GM12873 (cell line): ENCODE results near the gene AAK1.

Experiments used
- CTCF ChIP-seq: IDR thresholded peaks from 2 replicates; pipeline ENCODE4 v1.5.1; 2012; ENCODE audit warnings: low read depth, mild to moderate bottlenecking, moderate library complexity, low read length, control low read depth; ENCODE audit not compliant: insufficient read depth; ENCODE audit errors: missing control alignments

The AAK1 gene

GRCh38 chr2:69588403-69588802 lies 55.1 kb downstream of the AAK1 start:
- TF ChIP-seq CTCF, result no peak

- TF ChIP-seq CTCF, result no peak
These were observed 57.5 kb downstream of the AAK1 start for GRCh38 chr2:69585855-69586555.

GRCh38 chr2:69584127-69584889 lies 59.2 kb downstream of the AAK1 start:
- TF ChIP-seq CTCF, result no peak

DNA sequence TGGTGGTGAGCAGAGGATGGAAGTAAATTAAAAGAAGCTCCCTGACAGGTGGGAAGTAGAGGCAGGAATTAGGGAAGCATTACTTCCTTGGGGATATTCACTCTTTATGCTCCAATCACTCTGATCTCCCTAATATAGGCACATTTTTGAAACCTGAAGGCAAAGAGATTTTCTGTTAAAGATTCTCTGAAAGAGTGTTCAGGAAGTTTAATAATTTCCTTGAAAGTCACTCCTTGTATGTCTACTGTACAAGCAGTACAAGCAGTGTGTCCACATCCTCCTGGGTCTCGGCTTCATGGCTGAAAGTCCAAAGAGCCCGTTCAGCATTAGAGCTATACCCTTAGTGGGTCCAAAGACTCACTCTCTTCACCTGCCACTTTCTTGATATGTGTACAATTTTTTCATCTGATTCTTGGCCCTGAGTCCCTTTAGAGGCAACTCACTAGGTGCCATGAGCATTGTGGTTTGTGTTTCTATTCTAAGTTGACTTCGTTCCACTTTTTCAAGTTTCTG lies 60.2 kb downstream of the AAK1 start:
- TF ChIP-seq CTCF, result no peak

GRCh38 chr2:69582582-69583176 lies 60.9 kb downstream of the AAK1 start:
- TF ChIP-seq CTCF, result no peak

DNA sequence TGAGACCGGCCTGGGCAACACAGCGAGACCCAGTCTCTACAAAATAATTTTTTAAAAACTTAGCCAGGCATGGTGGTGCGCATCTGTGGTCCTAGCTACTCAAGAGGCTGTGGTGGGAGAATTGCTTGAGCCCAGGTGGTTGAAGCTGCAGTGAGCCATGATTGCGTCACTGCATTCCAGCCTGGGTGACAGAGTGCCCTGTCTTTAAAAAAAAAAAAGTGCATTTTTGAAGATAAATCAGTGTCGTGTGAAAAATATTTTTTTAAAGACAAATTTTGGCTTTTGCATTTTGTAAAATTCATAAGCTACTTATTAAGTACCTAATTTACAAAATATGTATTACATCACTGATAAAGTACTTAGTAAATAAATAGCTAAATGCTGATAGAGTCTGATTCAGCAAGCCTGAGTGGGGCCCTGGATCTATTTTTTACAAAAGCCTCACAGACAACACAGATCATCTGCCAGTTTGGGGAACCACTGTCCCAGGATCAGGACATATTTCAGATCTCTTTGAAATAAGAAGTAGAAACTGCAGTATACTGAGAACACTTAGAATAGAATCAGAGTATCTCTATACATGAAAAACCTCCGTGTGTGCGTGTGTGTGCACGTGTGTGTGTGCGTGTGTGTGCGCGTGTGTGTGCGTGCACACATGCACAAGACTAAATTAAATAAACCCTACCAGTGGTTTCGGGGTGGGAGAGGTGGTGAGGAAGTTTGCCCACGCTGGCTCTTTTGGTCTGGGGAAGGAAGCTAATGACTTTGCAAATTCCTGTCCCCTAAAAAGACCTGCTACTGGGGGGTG lies 61.6 kb downstream of the AAK1 start:
- no peak for TF ChIP-seq CTCF
